Activated CD4-positive, alpha-beta T cell treated with anti-CD3 and anti-CD28 coated beads, Interleukin-2, amount 10 ng/mL, durations not matched to agents 24 days and 14 days (primary cell): ENCODE measurements around the gene PTP4A2. TPM values are rescaled to one million over a fixed set of nuclear protein-coding genes. Genes with fewer than 3 reads are reported as not detected.
"Not testable (repeated sequence)": the region's sequence is repeated elsewhere in the genome, so short reads cannot be mapped to it uniquely, and the experiment has no call there.

Source experiments
- DNase-seq: peaks from one replicate; pipeline ENCODE4 v3.0.0; 2022
- H3K27ac Mint-ChIP-seq: one replicate; pipeline ENCODE4 v1.8.0; 2022; ENCODE audit warnings: mild to moderate bottlenecking, mixed read lengths
- H3K27me3 Mint-ChIP-seq: one replicate; pipeline ENCODE4 v1.8.0; 2022; ENCODE audit warnings: mixed read lengths
- H3K36me3 Mint-ChIP-seq: one replicate; pipeline ENCODE4 v1.8.0; 2022; ENCODE audit warnings: low read depth, mild to moderate bottlenecking, mixed read lengths
- H3K4me1 Mint-ChIP-seq: one replicate; pipeline ENCODE4 v1.8.0; 2021; ENCODE audit warnings: mixed read lengths
- H3K4me3 Mint-ChIP-seq: one replicate; pipeline ENCODE4 v1.8.0; 2022; ENCODE audit warnings: mild to moderate bottlenecking, moderate library complexity, mixed read lengths
- H3K9me3 Mint-ChIP-seq: one replicate; pipeline ENCODE4 v1.8.0; 2021; ENCODE audit warnings: mixed read lengths
- intact Hi-C: fragments of 100-400 bp; cut with micrococcal nuclease; formaldehyde crosslinking; loops from one replicate; pipeline ENCODE4 v1.15.1; 2023
- total RNA-seq: library from RNA; stranded (reverse); gene quantifications from 2 replicates; pipeline ENCODE4 v1.2.3, GENCODE V29; 2022

PTP4A2 gene
- total RNA-seq, 1 donor from 2014 or later, result 363 TPM

DNA sequence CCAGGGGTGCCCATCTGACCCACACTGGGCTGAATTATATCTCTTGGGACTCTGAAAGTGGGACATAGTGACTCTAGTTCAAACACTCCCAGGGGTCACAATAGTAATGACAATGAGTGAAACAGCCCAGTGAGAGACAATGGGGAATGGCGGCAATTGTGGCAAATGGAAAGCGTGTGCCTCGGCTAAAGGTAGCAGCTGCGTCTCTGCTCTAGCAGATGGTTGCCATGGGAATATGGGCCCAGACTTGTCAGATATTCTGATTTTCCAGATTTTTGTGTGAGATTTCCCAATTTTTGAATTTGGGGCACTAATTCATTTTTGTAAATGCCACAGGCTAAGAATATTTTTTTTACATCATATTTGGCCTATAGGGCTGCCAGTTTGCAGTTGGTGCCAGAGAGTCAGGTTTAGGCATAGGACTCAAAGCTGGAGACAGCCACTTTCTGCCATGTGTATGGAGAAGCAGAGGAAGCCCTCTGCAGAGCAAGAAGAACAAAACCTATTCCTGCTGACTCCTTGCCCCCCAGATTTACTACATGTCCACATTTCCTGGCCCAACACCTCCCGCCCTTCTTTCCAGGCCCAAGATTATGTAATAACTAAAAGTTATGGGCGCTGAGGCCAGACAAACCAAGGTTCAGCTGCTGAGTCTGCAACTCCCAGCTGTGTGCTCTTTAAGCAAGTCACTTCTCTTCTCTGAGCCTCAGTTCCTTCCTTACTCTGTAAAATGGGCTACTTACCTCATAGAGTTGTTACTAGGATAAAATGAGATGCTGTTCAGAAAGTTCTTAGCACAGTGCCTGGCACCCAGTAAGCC, 21.6 kb upstream of the PTP4A2 start:
- Mint-ChIP-seq H3K27ac (peak overlapping the region; percentile 68), H3K36me3 (peaks cover 4% of the 10 kb centered on the region), H3K27me3 (no peaks in the 10 kb centered on the region), H3K4me1 (peaks cover 77% of the 10 kb centered on the region), H3K9me3 (no peaks in the 10 kb centered on the region), H3K4me3 (peak overlapping the region; percentile 37)
- intact Hi-C loops, result no loop called here
- DNase-seq, result no peak

DNA sequence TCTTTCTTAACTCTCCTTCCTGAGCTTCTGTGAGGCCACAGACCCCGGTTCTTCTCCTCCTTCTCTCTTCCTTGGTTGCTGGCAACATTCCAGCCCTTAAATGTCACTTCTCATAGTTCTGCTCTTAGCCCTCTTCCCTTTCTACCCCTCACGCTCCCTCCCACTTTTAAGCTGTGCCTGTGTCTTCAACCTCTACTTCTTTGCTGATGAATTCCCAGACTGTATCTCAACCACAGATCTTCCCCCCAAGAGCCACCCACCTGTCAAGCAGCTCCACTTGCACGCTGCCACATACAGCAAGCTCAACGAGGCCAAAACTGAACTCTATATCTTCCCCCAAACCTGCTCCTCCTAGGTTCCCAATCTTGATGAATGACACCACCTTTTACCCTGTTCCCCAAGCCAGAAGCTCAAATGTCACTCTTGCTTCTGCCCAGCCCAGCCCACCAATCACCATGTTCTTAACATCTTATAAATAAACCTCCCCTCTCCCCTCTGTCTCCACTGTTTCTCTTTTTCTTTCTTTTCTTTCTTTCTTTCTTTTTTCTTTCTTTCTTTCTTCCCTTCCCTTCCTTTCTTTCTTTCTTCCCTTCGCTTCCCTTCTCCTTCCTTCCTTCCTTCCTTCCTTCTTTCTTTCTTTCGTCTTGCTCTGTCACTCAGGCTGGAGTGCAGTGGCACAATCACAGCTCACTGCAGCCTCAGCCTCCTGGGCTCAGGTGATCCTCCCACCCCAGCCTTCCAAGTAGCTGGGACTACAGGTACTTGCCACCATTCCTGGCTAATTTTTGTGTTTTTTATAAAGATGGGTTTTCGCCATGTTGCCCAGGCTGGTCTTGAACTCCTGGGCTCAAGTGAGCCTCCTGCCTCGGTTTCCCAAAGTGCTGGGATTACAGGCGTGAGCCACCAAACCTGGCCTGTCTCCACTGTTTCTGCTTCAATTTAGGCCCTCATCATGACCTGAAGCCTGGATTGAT, 19.8 kb upstream of the PTP4A2 start:
- no peaks in the 10 kb centered on the region for H3K27me3 Mint-ChIP-seq
- peak; percentile 81 for DNase-seq
- H3K4me1 Mint-ChIP-seq, result peaks cover 71% of the 10 kb centered on the region
- no peaks in the 10 kb centered on the region for H3K9me3 Mint-ChIP-seq
- H3K4me3 Mint-ChIP-seq, result peak overlapping the region; percentile 72
- intact Hi-C loops, result loop anchor here (1.0 kb wide), 1 partner anchor 67 kb away; no protein-coding TSS in a partner anchor
- H3K36me3 Mint-ChIP-seq, result peaks cover 4% of the 10 kb centered on the region
- peak overlapping the region; percentile 93 for H3K27ac Mint-ChIP-seq

DNA sequence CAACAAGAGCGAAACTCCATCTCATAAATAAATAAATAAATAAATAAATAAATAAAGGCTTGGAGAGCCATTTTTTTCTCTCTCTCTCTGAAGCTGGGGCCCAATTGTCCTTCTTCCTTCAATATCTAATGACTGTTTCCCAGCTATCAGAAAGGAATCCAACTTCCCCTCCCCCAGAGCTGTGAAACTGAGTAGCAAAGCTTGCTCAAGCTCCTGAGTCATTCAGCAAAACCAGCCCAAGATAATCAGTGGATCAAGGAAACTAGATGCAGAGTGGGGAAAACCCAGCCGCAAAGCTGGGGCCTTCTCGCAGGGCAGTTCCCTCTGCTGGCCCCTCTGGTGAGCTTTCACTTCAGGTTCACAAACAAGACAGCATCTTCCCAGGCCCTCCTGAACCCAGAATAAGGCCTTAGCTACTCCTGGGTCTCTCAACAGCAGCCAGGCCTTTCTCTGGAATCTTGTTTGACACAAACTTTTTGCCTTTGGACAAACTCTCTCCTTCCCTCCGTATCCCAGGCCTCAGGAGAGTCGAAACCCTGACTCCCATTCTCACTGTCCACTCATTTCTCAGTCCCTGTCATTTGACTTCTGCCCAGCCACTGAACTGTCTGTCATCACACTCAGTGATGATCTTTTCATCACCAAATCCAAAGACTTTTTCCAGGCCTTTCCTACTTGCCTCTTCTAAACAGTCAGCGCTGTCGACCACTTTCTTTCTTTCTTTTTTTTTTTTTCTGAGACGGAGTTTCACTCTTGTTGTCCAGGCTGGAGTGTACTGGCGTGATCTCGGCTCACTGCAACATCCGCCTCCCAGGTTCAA, 18.0 kb upstream of the PTP4A2 start:
- intact Hi-C loops, result loop anchor here (1.0 kb wide), 3 partner anchors 12 to 45 kb away; no protein-coding TSS in a partner anchor
- peak; percentile 95 for DNase-seq
- Mint-ChIP-seq H3K27me3 (no peaks in the 10 kb centered on the region), H3K36me3 (peaks cover 3% of the 10 kb centered on the region), H3K27ac (peak overlapping the region; percentile 93), H3K9me3 (no peaks in the 10 kb centered on the region), H3K4me3 (peak overlapping the region; percentile 71), H3K4me1 (peaks cover 74% of the 10 kb centered on the region)

DNA sequence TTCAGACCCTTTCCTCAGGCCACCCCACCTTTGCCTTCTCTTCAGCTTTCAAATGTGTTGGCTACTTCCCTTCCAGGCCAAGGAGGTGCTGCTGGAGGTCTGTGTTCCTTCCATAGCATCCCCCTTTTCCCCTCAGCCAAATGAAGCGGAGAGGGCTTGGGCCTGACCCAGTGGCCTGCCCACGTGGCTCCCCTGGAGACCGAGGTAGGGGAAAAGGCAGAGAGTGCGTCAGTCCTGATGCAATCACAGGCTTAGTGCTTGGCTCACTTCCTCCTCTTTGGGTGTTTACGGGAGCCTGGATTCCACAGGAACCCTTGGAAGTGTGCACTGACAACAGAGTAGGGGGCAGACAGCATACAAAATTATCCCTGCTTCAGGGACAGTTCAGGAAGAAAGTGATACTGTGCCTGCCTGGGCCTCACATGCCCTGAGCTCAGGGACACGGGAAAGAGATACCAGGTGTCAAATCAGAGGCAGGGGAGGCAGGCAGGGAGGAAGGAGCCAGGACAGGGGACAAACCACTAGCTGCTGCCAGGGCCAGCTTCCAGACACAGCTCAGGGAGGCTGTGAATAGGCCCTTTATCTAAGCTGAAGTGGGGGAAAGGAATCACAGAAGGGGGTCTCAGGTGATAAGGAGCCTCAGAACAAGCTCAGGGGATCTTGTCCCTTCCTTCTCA, 16.6 kb upstream of the PTP4A2 start:
- DNase-seq, result no peak
- intact Hi-C loops, result no loop called here
- Mint-ChIP-seq H3K4me1 (peaks cover 62% of the 10 kb centered on the region), H3K4me3 (peak overlapping the region; percentile 36), H3K9me3 (no peaks in the 10 kb centered on the region), H3K27ac (peak overlapping the region; percentile 84), H3K36me3 (peaks cover 2% of the 10 kb centered on the region), H3K27me3 (no peaks in the 10 kb centered on the region)

DNA sequence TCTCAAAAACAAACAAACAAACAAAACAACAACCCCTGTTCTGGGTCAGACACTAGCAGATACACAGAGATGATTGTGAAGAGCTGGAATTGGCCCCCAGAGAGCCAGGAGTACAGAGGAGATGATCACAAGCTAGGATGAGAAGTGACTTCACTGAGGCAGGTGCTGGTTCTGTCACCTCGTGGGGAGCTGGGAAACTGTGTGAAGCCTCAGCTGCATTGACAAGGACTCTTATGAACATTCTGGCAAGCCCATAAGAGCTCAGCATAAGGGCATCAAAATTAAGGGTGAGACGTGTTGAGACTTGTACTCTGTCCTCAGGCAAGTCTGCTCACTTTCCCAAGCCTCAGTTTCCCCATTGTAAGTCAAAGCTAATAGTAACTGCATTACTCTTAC, 14.7 kb upstream of the PTP4A2 start:
- H3K9me3 Mint-ChIP-seq, result no peaks in the 10 kb centered on the region
- H3K27ac Mint-ChIP-seq, result peak overlapping the region; percentile 56
- H3K4me3 Mint-ChIP-seq, result no peak overlapping the region
- intact Hi-C loops, result no loop called here
- peaks cover 3% of the 10 kb centered on the region for H3K36me3 Mint-ChIP-seq
- no peak for DNase-seq
- H3K27me3 Mint-ChIP-seq, result no peaks in the 10 kb centered on the region
- H3K4me1 Mint-ChIP-seq, result peaks cover 47% of the 10 kb centered on the region

DNA sequence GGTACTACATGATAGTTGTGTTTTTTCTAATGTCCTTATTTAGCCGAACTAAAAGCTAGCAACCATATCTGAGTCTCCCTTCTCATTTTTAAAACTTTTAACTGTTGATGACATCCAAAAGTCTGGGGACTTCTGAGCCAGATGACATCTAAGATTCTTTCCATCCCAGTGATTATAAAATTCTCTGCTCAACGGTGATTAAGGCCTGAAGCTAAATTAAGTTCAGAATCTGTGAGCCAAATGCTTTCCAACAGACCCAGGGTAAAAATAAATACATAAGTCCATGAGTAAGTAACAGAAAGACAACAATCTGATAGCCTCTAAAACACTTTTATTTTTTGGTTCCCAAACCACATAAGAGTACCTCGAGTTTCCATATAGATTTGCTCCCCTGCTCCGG, 13.1 kb upstream of the PTP4A2 start:
- no peak overlapping the region for H3K4me3 Mint-ChIP-seq
- H3K4me1 Mint-ChIP-seq, result peaks cover 46% of the 10 kb centered on the region
- no peaks in the 10 kb centered on the region for H3K27me3 Mint-ChIP-seq
- H3K27ac Mint-ChIP-seq, result peak overlapping the region; percentile 1
- no peak for DNase-seq
- H3K9me3 Mint-ChIP-seq, result no peaks in the 10 kb centered on the region
- H3K36me3 Mint-ChIP-seq, result peaks cover 3% of the 10 kb centered on the region
- intact Hi-C loops, result no loop called here

DNA sequence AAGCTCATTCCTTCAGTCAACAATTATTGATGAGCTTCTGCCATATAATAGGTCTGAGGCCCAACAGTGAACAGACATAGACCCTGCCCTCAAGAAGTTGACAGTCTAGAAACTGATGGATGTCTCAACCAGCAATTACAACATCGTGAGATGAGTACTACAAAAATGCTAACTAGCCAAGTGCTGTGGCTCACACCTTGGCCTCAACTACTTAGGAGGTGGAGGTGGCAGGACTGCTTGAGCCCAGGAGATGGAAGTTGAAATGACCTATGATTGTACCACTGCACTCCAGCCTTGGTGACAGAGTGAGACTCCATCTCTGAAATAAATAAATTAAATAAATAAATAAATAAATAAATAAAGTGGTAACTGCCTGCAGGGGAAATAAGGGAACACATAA, 11.7 kb upstream of the PTP4A2 start:
- H3K9me3 Mint-ChIP-seq, result no peaks in the 10 kb centered on the region
- no peak for DNase-seq
- no peak overlapping the region for H3K27ac Mint-ChIP-seq
- no peaks in the 10 kb centered on the region for H3K27me3 Mint-ChIP-seq
- peaks cover 43% of the 10 kb centered on the region for H3K4me1 Mint-ChIP-seq
- intact Hi-C loops, result no loop called here
- no peak overlapping the region for H3K4me3 Mint-ChIP-seq
- H3K36me3 Mint-ChIP-seq, result peaks cover 1% of the 10 kb centered on the region

GRCh38 chr1:31945677-31946076, 7.5 kb upstream of the PTP4A2 start:
- H3K9me3 Mint-ChIP-seq, DNase-seq, H3K27me3 Mint-ChIP-seq, H3K36me3 Mint-ChIP-seq, intact Hi-C loops: not testable (repeated sequence)
- Mint-ChIP-seq H3K4me3 (peak overlapping the region; percentile 70), H3K27ac (peak overlapping the region; percentile 58), H3K4me1 (peaks cover 35% of the 10 kb centered on the region)

- peaks cover 1% of the 10 kb centered on the region for H3K36me3 Mint-ChIP-seq
- H3K27ac Mint-ChIP-seq, result peak overlapping the region; percentile 92
- DNase-seq, result peak; percentile 97
- no peaks in the 10 kb centered on the region for H3K9me3 Mint-ChIP-seq
- no peaks in the 10 kb centered on the region for H3K27me3 Mint-ChIP-seq
- intact Hi-C loops, result loop anchor here (1.0 to 5.0 kb wide), 3 partner anchors 12 to 308 kb away; partner anchors contain the start of gene LCK
- H3K4me1 Mint-ChIP-seq, result peaks cover 46% of the 10 kb centered on the region
- peak overlapping the region; percentile 77 for H3K4me3 Mint-ChIP-seq
Observed at GRCh38 chr1:31944205-31945089, 6.3 kb upstream of the PTP4A2 start.

GRCh38 chr1:31943546-31944184, 5.5 kb upstream of the PTP4A2 start:
- peak overlapping the region; percentile 92 for H3K27ac Mint-ChIP-seq
- H3K27me3 Mint-ChIP-seq, result no peaks in the 10 kb centered on the region
- H3K36me3 Mint-ChIP-seq, result no peaks in the 10 kb centered on the region
- H3K4me3 Mint-ChIP-seq, result peak overlapping the region; percentile 77
- DNase-seq, result peak; percentile 89
- intact Hi-C loops, result loop anchor here (1.0 to 5.0 kb wide), 3 partner anchors 13 to 309 kb away; partner anchors contain the start of gene LCK
- peaks cover 54% of the 10 kb centered on the region for H3K4me1 Mint-ChIP-seq
- H3K9me3 Mint-ChIP-seq, result no peaks in the 10 kb centered on the region

GRCh38 chr1:31942061-31942460, 3.9 kb upstream of the PTP4A2 start:
- not testable (repeated sequence) for H3K9me3 Mint-ChIP-seq, H3K27me3 Mint-ChIP-seq, DNase-seq, H3K36me3 Mint-ChIP-seq
- peaks cover 57% of the 10 kb centered on the region for H3K4me1 Mint-ChIP-seq
- intact Hi-C loops, result loop anchor here (5.0 kb wide), 1 partner anchor 310 kb away; the partner anchor contains the start of gene LCK
- peak overlapping the region; percentile 82 for H3K27ac Mint-ChIP-seq
- peak overlapping the region; percentile 63 for H3K4me3 Mint-ChIP-seq
